Activated CD8-positive, alpha-beta T cell treated with anti-CD3 and anti-CD28 coated beads for 36 hours (primary cell): ENCODE measurements around the gene SYNE2. TPM values are rescaled to one million over a fixed set of nuclear protein-coding genes. Genes with fewer than 3 reads are reported as not detected.

Experiments used
- ATAC-seq: fragments of 200-7000 bp; cut with Tn5 transposase; one replicate; pipeline ENCODE4 v1.10.0; 2021; ENCODE audit warnings: mild to moderate bottlenecking, moderate library complexity
- CTCF ChIA-PET: fragments of 350-600 bp; sonication (Branson Sonifier 250); formaldehyde crosslinking; loops from one replicate; lab custom pipeline; 2021; ENCODE audit warnings: antibody characterized with exemption; lab: Charles Lee
- POLR2A ChIA-PET: fragments of 350-600 bp; sonication (Branson Sonifier 250); formaldehyde crosslinking; loops from one replicate; lab custom pipeline; 2021; ENCODE audit warnings: antibody characterized with exemption; lab: Charles Lee
- DNase-seq: peaks from one replicate; pipeline ENCODE4 v3.0.0-alpha.2; 2020
- H3K27ac Mint-ChIP-seq: one replicate; pipeline ENCODE4 v1.8.0; 2021; ENCODE audit warnings: mild to moderate bottlenecking, mixed read lengths
- H3K27me3 Mint-ChIP-seq: one replicate; pipeline ENCODE4 v1.8.0; 2021; ENCODE audit warnings: mixed read lengths
- H3K36me3 Mint-ChIP-seq: one replicate; pipeline ENCODE4 v1.8.0; 2021; ENCODE audit warnings: low read depth, mixed read lengths
- H3K4me1 Mint-ChIP-seq: one replicate; pipeline ENCODE4 v1.8.0; 2021; ENCODE audit warnings: low read depth, mixed read lengths
- H3K4me3 Mint-ChIP-seq: one replicate; pipeline ENCODE4 v1.8.0; 2021; ENCODE audit warnings: mild to moderate bottlenecking, moderate library complexity, mixed read lengths
- H3K9me3 Mint-ChIP-seq: one replicate; pipeline ENCODE4 v1.8.0; 2021; ENCODE audit warnings: mixed read lengths
- intact Hi-C: fragments of 100-400 bp; cut with micrococcal nuclease; formaldehyde crosslinking; loops from one replicate; pipeline ENCODE4 v1.10.0; 2022
- total RNA-seq, 2 experiments: library from RNA; stranded (reverse); gene quantifications; one replicate each; pipeline ENCODE4 v1.2.3, GENCODE V29; 2021
- TF ChIP-seq, protein P1 (sequence below): fragments of 200-600 bp; IDR thresholded peaks from one replicate; pipeline ENCODE4 v1.8.0; 2022; ENCODE audit warnings: antibody characterized with exemption, mild to moderate bottlenecking

SYNE2 gene
- total RNA-seq, 2 experiments from 2014 or later, result 28.1 to 29.0 TPM

DNA sequence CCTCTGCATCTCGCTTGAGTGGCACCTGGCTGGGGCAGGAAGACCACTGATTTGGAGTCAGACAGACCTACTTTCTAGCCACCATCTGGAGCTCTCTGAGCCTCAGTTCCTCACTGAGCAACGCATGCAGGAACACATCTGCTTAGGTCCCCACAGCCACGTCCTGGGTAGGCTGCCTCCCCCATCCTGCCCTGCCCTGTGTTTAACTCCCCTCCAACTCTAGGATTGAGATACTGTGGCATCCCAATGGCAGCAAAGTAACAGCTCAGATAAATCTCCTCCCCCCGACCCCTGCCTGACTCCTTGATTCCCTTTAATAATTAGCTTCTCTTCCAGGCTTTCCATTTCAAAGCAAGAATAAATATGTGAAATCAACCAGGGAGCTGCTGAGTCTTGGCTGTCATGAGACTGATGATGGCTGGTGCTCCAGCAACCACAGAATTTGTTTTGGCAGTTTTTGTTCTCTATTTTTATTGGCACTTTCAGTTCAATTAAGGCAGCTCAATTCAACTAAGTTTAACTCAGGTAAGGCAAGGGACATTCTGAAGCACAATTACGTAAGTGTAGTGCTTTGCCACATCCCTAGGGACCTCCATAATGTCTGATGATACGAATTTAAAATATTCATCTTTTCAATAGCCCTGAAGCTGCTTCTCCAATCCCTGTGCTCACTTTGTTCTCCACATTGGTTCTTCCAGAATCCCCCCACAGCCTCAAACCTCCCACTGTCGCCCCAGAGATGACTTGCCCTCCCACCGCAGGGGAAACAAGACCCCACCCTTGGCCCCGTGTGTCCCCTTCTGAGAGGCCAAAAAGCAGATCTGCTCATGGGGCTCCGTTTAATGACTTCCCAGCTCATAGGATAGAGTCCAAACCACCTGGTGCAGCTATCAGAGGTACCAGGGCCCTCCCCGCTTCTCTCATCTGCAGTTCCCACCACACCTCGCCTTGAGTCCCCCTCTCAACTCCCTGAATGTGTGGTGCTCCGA lies 383.1 kb downstream of the SYNE2 start:
- Mint-ChIP-seq H3K9me3 (no peaks in the 10 kb centered on the region), H3K36me3 (no peaks in the 10 kb centered on the region), H3K27ac (no peak overlapping the region), H3K27me3 (no peaks in the 10 kb centered on the region), H3K4me3 (no peak overlapping the region), H3K4me1 (peaks cover 18% of the 10 kb centered on the region)
- ATAC-seq, result no peak
- POLR2A ChIA-PET, result interaction anchor here (0.8 to 1.4 kb wide), 3 partner anchors 16 to 103 kb away, joined by 3 read pairs; no protein-coding TSS in a partner anchor
- TF ChIP-seq, protein P1, sequence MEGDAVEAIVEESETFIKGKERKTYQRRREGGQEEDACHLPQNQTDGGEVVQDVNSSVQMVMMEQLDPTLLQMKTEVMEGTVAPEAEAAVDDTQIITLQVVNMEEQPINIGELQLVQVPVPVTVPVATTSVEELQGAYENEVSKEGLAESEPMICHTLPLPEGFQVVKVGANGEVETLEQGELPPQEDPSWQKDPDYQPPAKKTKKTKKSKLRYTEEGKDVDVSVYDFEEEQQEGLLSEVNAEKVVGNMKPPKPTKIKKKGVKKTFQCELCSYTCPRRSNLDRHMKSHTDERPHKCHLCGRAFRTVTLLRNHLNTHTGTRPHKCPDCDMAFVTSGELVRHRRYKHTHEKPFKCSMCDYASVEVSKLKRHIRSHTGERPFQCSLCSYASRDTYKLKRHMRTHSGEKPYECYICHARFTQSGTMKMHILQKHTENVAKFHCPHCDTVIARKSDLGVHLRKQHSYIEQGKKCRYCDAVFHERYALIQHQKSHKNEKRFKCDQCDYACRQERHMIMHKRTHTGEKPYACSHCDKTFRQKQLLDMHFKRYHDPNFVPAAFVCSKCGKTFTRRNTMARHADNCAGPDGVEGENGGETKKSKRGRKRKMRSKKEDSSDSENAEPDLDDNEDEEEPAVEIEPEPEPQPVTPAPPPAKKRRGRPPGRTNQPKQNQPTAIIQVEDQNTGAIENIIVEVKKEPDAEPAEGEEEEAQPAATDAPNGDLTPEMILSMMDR, result no peak
- CTCF ChIA-PET, result interaction anchor here (1.1 to 2.3 kb wide), 3 partner anchors 59 to 194 kb away, joined by 3 to 7 read pairs (median 7); no protein-coding TSS in a partner anchor
- no peak for DNase-seq
- intact Hi-C loops, result no loop called here

DNA sequence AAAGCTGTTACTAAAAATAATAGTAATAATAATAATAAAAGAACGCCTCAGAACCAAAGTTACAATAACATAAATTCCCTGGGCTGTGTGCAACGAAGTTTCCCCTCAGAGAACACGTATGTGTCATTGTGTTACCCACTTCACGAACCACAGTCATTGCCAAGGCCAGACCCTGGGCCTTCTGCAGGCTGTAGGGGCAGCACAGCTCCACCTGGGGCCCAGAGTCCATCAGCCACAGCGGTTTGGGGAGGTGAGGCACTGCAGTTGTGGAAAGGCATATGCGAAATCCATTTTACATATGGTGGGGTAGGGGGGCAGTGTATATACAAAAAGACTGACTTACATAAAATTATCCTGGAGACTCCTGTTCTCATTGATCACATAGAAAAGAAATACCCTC lies 385.2 kb downstream of the SYNE2 start:
- Mint-ChIP-seq H3K9me3 (no peaks in the 10 kb centered on the region), H3K27me3 (peaks cover 3% of the 10 kb centered on the region), H3K27ac (no peak overlapping the region), H3K4me1 (peaks cover 7% of the 10 kb centered on the region), H3K36me3 (no peaks in the 10 kb centered on the region), H3K4me3 (no peak overlapping the region)
- intact Hi-C loops, result no loop called here
- POLR2A ChIA-PET, result no interaction called here
- ATAC-seq, result no peak
- TF ChIP-seq, protein P1, result no peak
- CTCF ChIA-PET, result no interaction called here
- no peak for DNase-seq

DNA sequence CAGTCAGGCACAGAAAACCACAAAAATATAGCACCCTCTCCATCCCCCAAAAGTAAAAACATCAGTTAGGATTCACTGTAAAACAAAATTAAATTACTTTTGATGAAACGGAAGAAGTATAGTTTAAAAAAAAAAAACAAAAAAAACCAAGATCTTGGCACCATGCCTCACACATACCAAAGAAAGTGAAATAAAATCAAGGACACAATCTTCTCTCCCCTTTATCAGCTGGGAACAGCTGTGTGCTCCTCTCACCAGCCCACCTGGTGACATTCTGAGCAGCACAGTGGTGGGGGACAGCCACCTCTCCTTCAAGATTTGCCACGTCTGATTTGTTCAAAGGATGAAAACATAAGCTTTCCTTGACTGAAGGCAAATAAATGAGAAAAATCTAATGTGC lies 385.8 kb downstream of the SYNE2 start:
- H3K27ac Mint-ChIP-seq, result no peak overlapping the region
- H3K4me3 Mint-ChIP-seq, result no peak overlapping the region
- H3K9me3 Mint-ChIP-seq, result no peaks in the 10 kb centered on the region
- DNase-seq (no peak), ATAC-seq (no peak)
- POLR2A ChIA-PET, result no interaction called here
- TF ChIP-seq, protein P1, result no peak
- H3K4me1 Mint-ChIP-seq, result peaks cover 4% of the 10 kb centered on the region
- intact Hi-C loops, result no loop called here
- peaks cover 3% of the 10 kb centered on the region for H3K27me3 Mint-ChIP-seq
- H3K36me3 Mint-ChIP-seq, result no peaks in the 10 kb centered on the region
- CTCF ChIA-PET, result interaction anchor here (0.9 kb wide), 1 partner anchor 65 kb away, joined by 4 read pairs; no protein-coding TSS in a partner anchor

DNA sequence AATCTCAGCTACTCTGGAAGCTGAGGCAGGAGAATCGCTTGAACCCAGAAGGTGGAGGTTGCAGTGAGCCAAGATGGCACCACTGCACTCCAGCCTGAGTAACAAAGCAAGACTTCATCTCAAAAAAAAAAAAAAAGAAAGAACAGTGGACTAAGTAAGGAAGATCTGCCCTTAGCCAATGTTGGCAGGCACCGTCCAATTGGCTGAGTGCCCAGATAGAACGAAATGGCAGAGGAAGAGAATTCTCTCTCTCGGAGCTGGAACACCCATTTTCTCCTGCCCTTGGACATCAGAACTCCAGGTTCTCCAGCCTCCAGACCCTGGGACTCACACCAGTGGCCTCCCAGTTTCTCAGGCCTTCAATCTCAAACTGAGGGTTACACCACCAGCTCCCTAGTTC lies 391.5 kb downstream of the SYNE2 start:
- TF ChIP-seq, protein P1, result no peak
- POLR2A ChIA-PET, result no interaction called here
- CTCF ChIA-PET, result no interaction called here
- DNase-seq (no peak), ATAC-seq (no peak)
- Mint-ChIP-seq H3K4me1 (no peaks in the 10 kb centered on the region), H3K27ac (no peak overlapping the region), H3K36me3 (no peaks in the 10 kb centered on the region), H3K9me3 (no peaks in the 10 kb centered on the region), H3K27me3 (peaks cover 11% of the 10 kb centered on the region), H3K4me3 (no peak overlapping the region)
- intact Hi-C loops, result no loop called here

DNA sequence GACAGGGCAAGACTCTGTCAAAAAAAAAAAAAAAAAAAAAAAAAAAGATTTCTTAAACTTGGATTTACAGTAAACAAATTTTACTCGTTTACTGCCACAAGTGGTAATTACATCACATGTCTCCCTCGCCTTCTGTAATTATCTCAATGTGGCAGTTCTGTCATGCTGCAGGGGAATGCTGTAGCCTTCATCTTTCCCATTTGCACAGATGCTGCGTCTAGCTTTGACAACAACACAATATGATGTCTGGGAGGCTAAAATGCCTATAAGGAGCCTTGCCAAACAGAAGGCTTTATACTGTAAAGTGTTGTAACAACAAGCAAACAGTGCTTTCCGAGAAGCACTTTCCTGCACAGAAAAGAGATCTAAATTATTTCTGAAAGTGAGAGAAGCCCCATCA lies 392.7 kb downstream of the SYNE2 start:
- ChIA-PET CTCF (no interaction called here), POLR2A (no interaction called here)
- DNase-seq (no peak), ATAC-seq (no peak)
- TF ChIP-seq, protein P1, result no peak
- H3K27ac Mint-ChIP-seq, result no peak overlapping the region
- peaks cover 11% of the 10 kb centered on the region for H3K27me3 Mint-ChIP-seq
- intact Hi-C loops, result no loop called here
- no peaks in the 10 kb centered on the region for H3K4me1 Mint-ChIP-seq
- no peak overlapping the region for H3K4me3 Mint-ChIP-seq
- no peaks in the 10 kb centered on the region for H3K36me3 Mint-ChIP-seq
- no peaks in the 10 kb centered on the region for H3K9me3 Mint-ChIP-seq
